ENCODE data around the gene DCLK3.

Gene DCLK3

GRCh38 chr3:36790765-36791164 lies 26.4 kb upstream of the DCLK3 start:
- Histone ChIP-seq H3K4ac (ENCODE audit: low read depth, low read length) (no peak overlapping the region), H3K79me1 (ENCODE audit: low read length) (no peaks in the 10 kb centered on the region), H3K18ac (ENCODE audit: low read length) (no peak overlapping the region), H2BK120ac (ENCODE audit: low read depth, low read length) (no peak overlapping the region), H4K8ac (ENCODE audit: low read depth, low read length) (no peak overlapping the region), H2BK5ac (ENCODE audit: low read length) (no peak overlapping the region), H2AK5ac (ENCODE audit: low read length) (no peak overlapping the region), H3K36me3 (ENCODE audit: control insufficient read depth, insufficient read depth, low read length) (no peaks in the 10 kb centered on the region), H3K23ac (ENCODE audit: low read length) (no peak overlapping the region), H3K56ac (ENCODE audit: low read length) (no peak overlapping the region), H2BK15ac (replicated peaks; ENCODE audit: low read depth) (no peak overlapping the region), H3K27ac (ENCODE audit: low read depth, low read length) (no peak overlapping the region), H4K5ac (ENCODE audit: low read length) (no peak overlapping the region), H3K4me2 (ENCODE audit: low read length) (no peak overlapping the region), H3K9ac (ENCODE audit: low read length) (no peak overlapping the region), H3K4me1 (ENCODE audit: control insufficient read depth, low read depth, low read length) (no peaks in the 10 kb centered on the region), H3K79me2 (ENCODE audit: control insufficient read depth, insufficient read depth, low read length) (no peaks in the 10 kb centered on the region), H3K4me3 (ENCODE audit: low read length) (no peak overlapping the region), H3K27me3 (ENCODE audit: insufficient read depth, low read length, poor library complexity) (no peaks in the 10 kb centered on the region)
- WGBS (ENCODE audit: extremely low coverage, insufficient coverage, low lambda C conversion rate), result no CpG with 5 or more reads among the region's 6 CpGs
- DNase-seq, result no peak

- no peak for DNase-seq
These were observed 22.9 kb upstream of the DCLK3 start for GRCh38 chr3:36786921-36787890.

GRCh38 chr3:36784138-36784635 lies 19.8 kb upstream of the DCLK3 start:
- no peak overlapping the region for H3K23ac ChIP-seq (ENCODE audit: low read length)
- no peaks in the 10 kb centered on the region for H3K79me2 ChIP-seq (ENCODE audit: control insufficient read depth, insufficient read depth, low read length)
- H3K4me3 ChIP-seq (ENCODE audit: low read length), result no peak overlapping the region
- no peaks in the 10 kb centered on the region for H3K36me3 ChIP-seq (ENCODE audit: control insufficient read depth, insufficient read depth, low read length)
- no peaks in the 10 kb centered on the region for H3K4me1 ChIP-seq (ENCODE audit: control insufficient read depth, low read depth, low read length)
- H3K27ac ChIP-seq (ENCODE audit: low read depth, low read length), result no peak overlapping the region
- H2BK120ac ChIP-seq (ENCODE audit: low read depth, low read length), result no peak overlapping the region
- no peak overlapping the region for H3K9ac ChIP-seq (ENCODE audit: low read length)
- no peak overlapping the region for H4K8ac ChIP-seq (ENCODE audit: low read depth, low read length)
- H2BK5ac ChIP-seq (ENCODE audit: low read length), result no peak overlapping the region
- H2AK5ac ChIP-seq (ENCODE audit: low read length), result no peak overlapping the region
- DNase-seq, result no peak
- H3K4me2 ChIP-seq (ENCODE audit: low read length), result no peak overlapping the region
- H3K79me1 ChIP-seq (ENCODE audit: low read length), result no peaks in the 10 kb centered on the region
- no peak overlapping the region for H3K56ac ChIP-seq (ENCODE audit: low read length)
- no peak overlapping the region for H2BK15ac ChIP-seq (replicated peaks; ENCODE audit: low read depth)
- no peaks in the 10 kb centered on the region for H3K27me3 ChIP-seq (ENCODE audit: insufficient read depth, low read length, poor library complexity)
- H3K4ac ChIP-seq (ENCODE audit: low read depth, low read length), result no peak overlapping the region
- no peak overlapping the region for H4K5ac ChIP-seq (ENCODE audit: low read length)
- H3K18ac ChIP-seq (ENCODE audit: low read length), result no peak overlapping the region
- no CpG with 5 or more reads among the region's 3 CpGs for WGBS (ENCODE audit: extremely low coverage, insufficient coverage, low lambda C conversion rate)

More at GRCh38 chr3:36786921-36787890, 22.9 kb upstream of the DCLK3 start:
- H3K4me3 ChIP-seq (ENCODE audit: low read length), result no peak overlapping the region
- no peaks in the 10 kb centered on the region for H3K79me2 ChIP-seq (ENCODE audit: control insufficient read depth, insufficient read depth, low read length)
- no peak overlapping the region for H3K56ac ChIP-seq (ENCODE audit: low read length)
- no CpG with 5 or more reads among the region's 3 CpGs for WGBS (ENCODE audit: extremely low coverage, insufficient coverage, low lambda C conversion rate)
- no peak overlapping the region for H4K5ac ChIP-seq (ENCODE audit: low read length)
- H3K36me3 ChIP-seq (ENCODE audit: control insufficient read depth, insufficient read depth, low read length), result no peaks in the 10 kb centered on the region
- no peak overlapping the region for H3K23ac ChIP-seq (ENCODE audit: low read length)
- no peaks in the 10 kb centered on the region for H3K27me3 ChIP-seq (ENCODE audit: insufficient read depth, low read length, poor library complexity)
- H3K4me2 ChIP-seq (ENCODE audit: low read length), result no peak overlapping the region
- no peak overlapping the region for H3K9ac ChIP-seq (ENCODE audit: low read length)
- H3K79me1 ChIP-seq (ENCODE audit: low read length), result no peaks in the 10 kb centered on the region
- H3K27ac ChIP-seq (ENCODE audit: low read depth, low read length), result no peak overlapping the region
- H2BK120ac ChIP-seq (ENCODE audit: low read depth, low read length), result no peak overlapping the region
- H3K4ac ChIP-seq (ENCODE audit: low read depth, low read length), result no peak overlapping the region
- no peak overlapping the region for H2BK15ac ChIP-seq (replicated peaks; ENCODE audit: low read depth)
- no peaks in the 10 kb centered on the region for H3K4me1 ChIP-seq (ENCODE audit: control insufficient read depth, low read depth, low read length)
- H3K18ac ChIP-seq (ENCODE audit: low read length), result no peak overlapping the region
- no peak overlapping the region for H2BK5ac ChIP-seq (ENCODE audit: low read length)
- no peak overlapping the region for H4K8ac ChIP-seq (ENCODE audit: low read depth, low read length)
- H2AK5ac ChIP-seq (ENCODE audit: low read length), result no peak overlapping the region

- H3K9ac ChIP-seq (ENCODE audit: low read length), result no peak overlapping the region
- H3K4ac ChIP-seq (ENCODE audit: low read depth, low read length), result no peak overlapping the region
- no peaks in the 10 kb centered on the region for H3K36me3 ChIP-seq (ENCODE audit: control insufficient read depth, insufficient read depth, low read length)
- H3K4me3 ChIP-seq (ENCODE audit: low read length), result no peak overlapping the region
- no peak overlapping the region for H2AK5ac ChIP-seq (ENCODE audit: low read length)
- no peaks in the 10 kb centered on the region for H3K27me3 ChIP-seq (ENCODE audit: insufficient read depth, low read length, poor library complexity)
- H3K79me2 ChIP-seq (ENCODE audit: control insufficient read depth, insufficient read depth, low read length), result no peaks in the 10 kb centered on the region
- H2BK5ac ChIP-seq (ENCODE audit: low read length), result no peak overlapping the region
- H3K27ac ChIP-seq (ENCODE audit: low read depth, low read length), result no peak overlapping the region
- no peak overlapping the region for H3K56ac ChIP-seq (ENCODE audit: low read length)
- DNase-seq, result no peak
- H4K5ac ChIP-seq (ENCODE audit: low read length), result no peak overlapping the region
- no CpG with 5 or more reads among the region's 2 CpGs for WGBS (ENCODE audit: extremely low coverage, insufficient coverage, low lambda C conversion rate)
- no peak overlapping the region for H4K8ac ChIP-seq (ENCODE audit: low read depth, low read length)
- no peaks in the 10 kb centered on the region for H3K4me1 ChIP-seq (ENCODE audit: control insufficient read depth, low read depth, low read length)
- no peak overlapping the region for H3K4me2 ChIP-seq (ENCODE audit: low read length)
- no peak overlapping the region for H2BK120ac ChIP-seq (ENCODE audit: low read depth, low read length)
- no peak overlapping the region for H2BK15ac ChIP-seq (replicated peaks; ENCODE audit: low read depth)
- no peak overlapping the region for H3K18ac ChIP-seq (ENCODE audit: low read length)
- H3K23ac ChIP-seq (ENCODE audit: low read length), result no peak overlapping the region
- no peaks in the 10 kb centered on the region for H3K79me1 ChIP-seq (ENCODE audit: low read length)
These were observed 13.3 kb upstream of the DCLK3 start for GRCh38 chr3:36777424-36778218.

GRCh38 chr3:36776436-36776835 lies 12.1 kb upstream of the DCLK3 start:
- no peak overlapping the region for H3K27ac ChIP-seq (ENCODE audit: low read depth, low read length)
- H3K79me1 ChIP-seq (ENCODE audit: low read length), result no peaks in the 10 kb centered on the region
- H4K5ac ChIP-seq (ENCODE audit: low read length), result no peak overlapping the region
- H3K4me1 ChIP-seq (ENCODE audit: control insufficient read depth, low read depth, low read length), result no peaks in the 10 kb centered on the region
- no peak for DNase-seq
- H2AK5ac ChIP-seq (ENCODE audit: low read length), result no peak overlapping the region
- H3K4me2 ChIP-seq (ENCODE audit: low read length), result no peak overlapping the region
- no peak overlapping the region for H3K4ac ChIP-seq (ENCODE audit: low read depth, low read length)
- H3K27me3 ChIP-seq (ENCODE audit: insufficient read depth, low read length, poor library complexity), result no peaks in the 10 kb centered on the region
- no peak overlapping the region for H3K56ac ChIP-seq (ENCODE audit: low read length)
- no peak overlapping the region for H3K23ac ChIP-seq (ENCODE audit: low read length)
- no peak overlapping the region for H2BK5ac ChIP-seq (ENCODE audit: low read length)
- H3K4me3 ChIP-seq (ENCODE audit: low read length), result no peak overlapping the region
- H3K9ac ChIP-seq (ENCODE audit: low read length), result no peak overlapping the region
- no peak overlapping the region for H4K8ac ChIP-seq (ENCODE audit: low read depth, low read length)
- H3K18ac ChIP-seq (ENCODE audit: low read length), result no peak overlapping the region
- no peaks in the 10 kb centered on the region for H3K36me3 ChIP-seq (ENCODE audit: control insufficient read depth, insufficient read depth, low read length)
- no peak overlapping the region for H2BK120ac ChIP-seq (ENCODE audit: low read depth, low read length)
- H3K79me2 ChIP-seq (ENCODE audit: control insufficient read depth, insufficient read depth, low read length), result no peaks in the 10 kb centered on the region
- no CpG with 5 or more reads among the region's 2 CpGs for WGBS (ENCODE audit: extremely low coverage, insufficient coverage, low lambda C conversion rate)
- no peak overlapping the region for H2BK15ac ChIP-seq (replicated peaks; ENCODE audit: low read depth)
